ENCODE data around the gene SPTBN4.
"Not testable (repeated sequence)": the region's sequence is repeated elsewhere in the genome, so short reads cannot be mapped to it uniquely, and the experiment has no call there.

SPTBN4 gene

GRCh38 chr19:40621283-40621682 lies 154.5 kb downstream of the SPTBN4 start:
- no peak for DNase-seq (ENCODE audit: low read depth)

DNA sequence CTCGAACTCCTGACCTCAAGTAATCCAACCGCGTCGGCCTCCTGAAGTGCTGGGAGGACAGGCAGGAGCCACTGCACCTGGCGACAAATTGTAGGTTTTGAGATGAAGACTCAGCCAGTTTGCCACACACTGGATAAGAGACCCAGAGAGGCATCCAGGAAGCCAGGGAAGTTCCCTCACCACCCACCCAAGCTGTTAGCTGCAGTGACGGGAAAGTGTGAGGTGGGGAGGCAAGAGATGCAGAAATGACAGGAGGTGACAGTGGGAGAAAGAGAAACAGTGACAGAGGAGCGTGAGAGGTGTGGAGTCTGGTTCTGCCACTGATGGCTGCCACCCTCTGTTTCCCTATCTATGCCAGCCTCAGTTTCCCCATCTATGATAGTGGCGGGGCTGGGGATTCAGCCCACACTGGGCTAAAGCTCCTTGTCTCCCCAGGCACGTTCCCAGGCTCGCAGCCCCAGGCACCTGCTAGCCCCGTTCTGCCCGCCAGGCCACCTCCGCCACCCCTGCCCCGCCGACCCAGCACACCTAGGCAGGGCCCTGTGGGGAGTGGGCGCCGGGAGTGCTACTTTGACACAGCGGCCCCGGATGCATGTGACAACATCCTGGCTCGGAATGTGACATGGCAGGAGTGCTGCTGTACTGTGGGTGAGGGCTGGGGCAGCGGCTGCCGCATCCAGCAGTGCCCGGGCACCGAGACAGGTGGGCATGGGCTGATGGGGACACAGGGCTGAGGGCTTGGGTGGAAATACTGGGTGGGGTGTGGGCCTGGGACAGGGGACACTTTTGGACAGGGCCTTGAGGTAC lies 155.4 kb downstream of the SPTBN4 start:
- no peak for DNase-seq (ENCODE audit: low read depth)

- DNase-seq (ENCODE audit: low read depth): no peak
Measured at GRCh38 chr19:40622773-40623075, 155.9 kb downstream of the SPTBN4 start.

GRCh38 chr19:40623403-40624251 lies 156.8 kb downstream of the SPTBN4 start:
- no peak for DNase-seq (ENCODE audit: low read depth)

- not testable (repeated sequence) for DNase-seq (ENCODE audit: low read depth)
Measured at GRCh38 chr19:40624369-40625153, 157.8 kb downstream of the SPTBN4 start.

DNA sequence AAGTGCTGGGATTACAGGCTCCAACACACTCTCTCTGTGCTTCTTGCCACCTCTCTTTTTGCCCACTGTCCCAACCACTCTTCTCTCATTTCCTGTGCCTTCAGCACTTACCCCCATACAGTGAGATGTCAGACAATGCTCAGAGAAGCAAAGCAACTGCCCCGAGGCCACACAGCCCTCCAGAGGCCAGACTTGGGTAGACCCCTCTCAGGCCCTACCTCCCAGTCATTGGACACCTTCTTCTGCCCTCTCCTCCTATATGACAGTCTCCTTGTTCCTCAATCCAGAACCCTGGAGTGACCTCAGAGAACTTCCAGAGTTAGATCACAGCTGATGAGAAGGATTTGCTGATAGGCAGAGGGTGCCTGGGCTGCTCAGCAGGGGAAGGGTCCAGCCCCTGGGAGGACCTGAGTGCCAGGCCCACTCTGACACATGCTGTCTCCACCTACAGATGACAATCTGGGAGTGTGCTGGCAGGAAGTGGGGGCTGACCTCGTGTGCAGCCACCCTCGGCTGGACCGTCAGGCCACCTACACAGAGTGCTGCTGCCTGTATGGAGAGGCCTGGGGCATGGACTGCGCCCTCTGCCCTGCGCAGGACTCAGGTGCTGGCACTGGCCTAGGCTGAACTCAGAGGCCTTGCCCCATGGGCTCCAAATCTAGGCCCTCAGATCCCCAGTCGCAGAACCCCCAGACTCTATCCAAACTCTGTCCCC lies 158.8 kb downstream of the SPTBN4 start:
- DNase-seq (ENCODE audit: low read depth): no peak
